ENCODE results near the gene REG3G.
"Not testable (repeated sequence)": the region's sequence is repeated elsewhere in the genome, so short reads cannot be mapped to it uniquely, and the experiment has no call there.

REG3G gene

GRCh38 chr2:79026061-79026460 lies 559 bp downstream of the REG3G start:
- Histone ChIP-seq H3K9ac (ENCODE audit: low read depth, low read length) (no peak overlapping the region), H3K36me3 (ENCODE audit: insufficient read depth, low read depth, low read length) (no peaks in the 10 kb centered on the region), H3K27me3 (ENCODE audit: insufficient read depth, low read length) (no peaks in the 10 kb centered on the region), H3K9me3 (ENCODE audit: insufficient read depth, low read depth, low read length) (no peaks in the 10 kb centered on the region), H3K4me1 (ENCODE audit: insufficient read depth, low read length) (no peaks in the 10 kb centered on the region), H3K4me3 (ENCODE audit: low read length) (no peak overlapping the region), H3K27ac (ENCODE audit: low read length) (no peak overlapping the region)

GRCh38 chr2:79039944-79040343 lies 14.4 kb downstream of the REG3G start:
- no peak overlapping the region for H3K27ac ChIP-seq (ENCODE audit: low read length)
- H3K27me3 ChIP-seq (ENCODE audit: insufficient read depth, low read length) = no peaks in the 10 kb centered on the region

GRCh38 chr2:79041032-79041448 lies 15.5 kb downstream of the REG3G start:
- H3K9me3 ChIP-seq (ENCODE audit: insufficient read depth, low read depth, low read length) = no peaks in the 10 kb centered on the region
- no peak overlapping the region for H3K4me3 ChIP-seq (ENCODE audit: low read length)
- H3K4me1 ChIP-seq (ENCODE audit: insufficient read depth, low read length) = peaks cover 8% of the 10 kb centered on the region; the same call in 1 of the 2 replicates
- no peak overlapping the region for H3K9ac ChIP-seq (ENCODE audit: low read depth, low read length)
- no peak overlapping the region for H3K27ac ChIP-seq (ENCODE audit: low read length)
- H3K27me3 ChIP-seq (ENCODE audit: insufficient read depth, low read length) = no peaks in the 10 kb centered on the region
- no peaks in the 10 kb centered on the region for H3K36me3 ChIP-seq (ENCODE audit: insufficient read depth, low read depth, low read length)

More at GRCh38 chr2:79039944-79040343, 14.4 kb downstream of the REG3G start:
- Histone ChIP-seq H3K4me1 (ENCODE audit: insufficient read depth, low read length) (peaks cover 8% of the 10 kb centered on the region; the same call in 1 of the 2 replicates), H3K9ac (ENCODE audit: low read depth, low read length) (no peak overlapping the region), H3K36me3 (ENCODE audit: insufficient read depth, low read depth, low read length) (no peaks in the 10 kb centered on the region), H3K4me3 (ENCODE audit: low read length) (no peak overlapping the region), H3K9me3 (ENCODE audit: insufficient read depth, low read depth, low read length) (no peaks in the 10 kb centered on the region)

- H3K36me3 ChIP-seq (ENCODE audit: insufficient read depth, low read depth, low read length); H3K4me3 ChIP-seq (ENCODE audit: low read length); H3K4me1 ChIP-seq (ENCODE audit: insufficient read depth, low read length); H3K9ac ChIP-seq (ENCODE audit: low read depth, low read length); H3K9me3 ChIP-seq (ENCODE audit: insufficient read depth, low read depth, low read length); H3K27ac ChIP-seq (ENCODE audit: low read length); H3K27me3 ChIP-seq (ENCODE audit: insufficient read depth, low read length): not testable (repeated sequence)
Measured at GRCh38 chr2:79053486-79053885, 28.0 kb downstream of the REG3G start.

- not testable (repeated sequence) for H3K9me3 ChIP-seq (ENCODE audit: insufficient read depth, low read depth, low read length); H3K36me3 ChIP-seq (ENCODE audit: insufficient read depth, low read depth, low read length); H3K27me3 ChIP-seq (ENCODE audit: insufficient read depth, low read length); H3K4me1 ChIP-seq (ENCODE audit: insufficient read depth, low read length); H3K9ac ChIP-seq (ENCODE audit: low read depth, low read length); H3K4me3 ChIP-seq (ENCODE audit: low read length); H3K27ac ChIP-seq (ENCODE audit: low read length)
Measured at GRCh38 chr2:79054769-79055168, 29.3 kb downstream of the REG3G start.

GRCh38 chr2:79065201-79065600 lies 39.7 kb downstream of the REG3G start:
- H3K9ac ChIP-seq (ENCODE audit: low read depth, low read length) = no peak overlapping the region
- no peak overlapping the region for H3K27ac ChIP-seq (ENCODE audit: low read length)
- no peaks in the 10 kb centered on the region for H3K27me3 ChIP-seq (ENCODE audit: insufficient read depth, low read length)

GRCh38 chr2:79071078-79071477 lies 45.6 kb downstream of the REG3G start:
- Histone ChIP-seq H3K4me1 (ENCODE audit: insufficient read depth, low read length) (no peaks in the 10 kb centered on the region), H3K27me3 (ENCODE audit: insufficient read depth, low read length) (no peaks in the 10 kb centered on the region), H3K4me3 (ENCODE audit: low read length) (no peak overlapping the region), H3K36me3 (ENCODE audit: insufficient read depth, low read depth, low read length) (no peaks in the 10 kb centered on the region), H3K27ac (ENCODE audit: low read length) (no peak overlapping the region), H3K9ac (ENCODE audit: low read depth, low read length) (no peak overlapping the region), H3K9me3 (ENCODE audit: insufficient read depth, low read depth, low read length) (no peaks in the 10 kb centered on the region)

More at GRCh38 chr2:79065201-79065600, 39.7 kb downstream of the REG3G start:
- no peaks in the 10 kb centered on the region for H3K36me3 ChIP-seq (ENCODE audit: insufficient read depth, low read depth, low read length)
- no peaks in the 10 kb centered on the region for H3K9me3 ChIP-seq (ENCODE audit: insufficient read depth, low read depth, low read length)
- H3K4me3 ChIP-seq (ENCODE audit: low read length) = no peak overlapping the region
- no peaks in the 10 kb centered on the region for H3K4me1 ChIP-seq (ENCODE audit: insufficient read depth, low read length)

All from iPS-20b (cell line).